SK-N-MC (cell line): Measurements from ENCODE around the gene ISLR2.

Experiments
- EZH2 ChIP-seq: fragments of 200-600 bp; sonication (generic); IDR thresholded peaks from one replicate; pipeline ENCODE4 v1.6.1; 2017; ENCODE audit warnings: antibody characterized with exemption
- FOXP2 ChIP-seq: optimal IDR thresholded peaks from 2 replicates; pipeline ENCODE3; 2011; ENCODE audit warnings: mild to moderate bottlenecking, moderate library complexity; ENCODE audit not compliant: insufficient read depth; ENCODE audit errors: extremely low read length, control extremely low read depth
- POLR2AphosphoS5 ChIP-seq: IDR thresholded peaks from 2 replicates; pipeline ENCODE4 v1.6.1; 2012; ENCODE audit warnings: mild to moderate bottlenecking, low read depth, low read length, borderline replicate concordance

DNA sequence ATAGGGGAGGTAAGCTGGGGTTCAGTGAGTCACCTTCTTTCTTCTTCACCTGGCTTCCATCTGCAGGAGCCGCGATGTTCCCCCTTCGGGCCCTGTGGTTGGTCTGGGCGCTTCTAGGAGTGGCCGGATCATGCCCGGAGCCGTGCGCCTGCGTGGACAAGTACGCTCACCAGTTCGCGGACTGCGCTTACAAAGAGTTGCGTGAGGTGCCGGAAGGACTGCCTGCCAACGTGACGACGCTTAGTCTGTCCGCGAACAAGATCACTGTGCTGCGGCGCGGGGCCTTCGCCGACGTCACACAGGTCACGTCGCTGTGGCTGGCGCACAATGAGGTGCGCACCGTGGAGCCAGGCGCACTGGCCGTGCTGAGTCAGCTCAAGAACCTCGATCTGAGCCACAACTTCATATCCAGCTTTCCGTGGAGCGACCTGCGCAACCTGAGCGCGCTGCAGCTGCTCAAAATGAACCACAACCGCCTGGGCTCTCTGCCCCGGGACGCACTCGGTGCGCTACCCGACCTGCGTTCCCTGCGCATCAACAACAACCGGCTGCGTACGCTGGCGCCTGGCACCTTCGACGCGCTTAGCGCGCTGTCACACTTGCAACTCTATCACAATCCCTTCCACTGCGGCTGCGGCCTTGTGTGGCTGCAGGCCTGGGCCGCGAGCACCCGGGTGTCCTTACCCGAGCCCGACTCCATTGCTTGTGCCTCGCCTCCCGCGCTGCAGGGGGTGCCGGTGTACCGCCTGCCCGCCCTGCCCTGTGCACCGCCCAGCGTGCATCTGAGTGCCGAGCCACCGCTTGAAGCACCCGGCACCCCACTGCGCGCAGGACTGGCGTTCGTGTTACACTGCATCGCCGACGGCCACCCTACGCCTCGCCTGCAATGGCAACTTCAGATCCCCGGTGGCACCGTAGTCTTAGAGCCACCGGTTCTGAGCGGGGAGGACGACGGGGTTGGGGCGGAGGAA, 2.6 kb downstream of the ISLR2 start:
- TF ChIP-seq EZH2 (no peak), POLR2AphosphoS5 (no peak), FOXP2 (no peak)
